Activated CD8-positive, alpha-beta memory T cell treated with anti-CD3 and anti-CD28 coated beads for 4 hours (primary cell): ENCODE results near the gene KRTAP9-8.
"Not testable (repeated sequence)": the region's sequence is repeated elsewhere in the genome, so short reads cannot be mapped to it uniquely, and the experiment has no call there.

Source experiments
- DNase-seq, 2 donors: peaks; one replicate each; pipeline ENCODE4 v3.0.0-alpha.2; 2020; ENCODE audit warnings: low read depth in 2 of 2

Gene KRTAP9-8

DNA sequence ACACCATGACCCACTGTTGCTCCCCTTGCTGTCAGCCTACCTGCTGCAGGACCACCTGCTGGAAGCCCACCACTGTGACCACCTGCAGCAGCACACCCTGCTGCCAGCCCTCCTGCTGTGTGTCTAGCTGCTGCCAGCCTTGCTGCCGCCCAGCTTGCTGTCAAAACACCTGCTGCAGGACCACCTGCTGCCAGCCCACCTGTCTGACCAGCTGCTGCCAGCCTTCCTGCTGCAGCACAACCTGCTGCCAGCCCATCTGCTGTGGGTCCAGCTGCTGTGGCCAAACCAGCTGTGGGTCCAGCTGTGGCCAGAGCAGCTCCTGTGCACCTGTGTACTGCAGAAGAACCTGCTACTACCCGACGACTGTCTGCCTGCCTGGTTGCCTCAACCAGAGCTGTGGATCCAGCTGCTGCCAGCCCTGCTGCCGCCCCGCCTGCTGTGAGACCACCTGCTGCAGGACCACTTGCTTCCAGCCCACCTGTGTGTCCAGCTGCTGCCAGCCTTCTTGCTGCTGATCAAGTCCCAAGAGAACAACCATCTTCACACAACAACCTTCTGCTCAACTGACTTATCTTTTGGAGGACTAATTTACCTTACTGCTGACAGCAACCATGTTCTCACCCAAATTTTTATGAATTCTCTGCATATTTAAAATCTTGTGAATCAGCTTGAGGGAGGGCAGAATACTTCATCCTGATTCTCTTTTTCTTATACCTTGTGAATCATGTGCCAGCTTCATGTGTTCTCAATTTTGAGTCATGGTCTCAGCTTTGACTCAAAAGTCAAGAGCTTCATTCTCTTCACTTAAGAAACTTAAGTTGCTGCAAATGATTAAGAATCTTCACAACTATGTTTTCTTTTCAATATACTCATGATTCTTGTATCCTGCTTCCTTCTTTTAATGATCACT is 17.8 kb downstream of the KRTAP9-8 start, which contains the start of gene KRTAP9-9:
KRTAP9-9 (plus strand) TSS at position 4 of the 910 bp plus-strand sequence.
- not testable (repeated sequence) for DNase-seq

DNA sequence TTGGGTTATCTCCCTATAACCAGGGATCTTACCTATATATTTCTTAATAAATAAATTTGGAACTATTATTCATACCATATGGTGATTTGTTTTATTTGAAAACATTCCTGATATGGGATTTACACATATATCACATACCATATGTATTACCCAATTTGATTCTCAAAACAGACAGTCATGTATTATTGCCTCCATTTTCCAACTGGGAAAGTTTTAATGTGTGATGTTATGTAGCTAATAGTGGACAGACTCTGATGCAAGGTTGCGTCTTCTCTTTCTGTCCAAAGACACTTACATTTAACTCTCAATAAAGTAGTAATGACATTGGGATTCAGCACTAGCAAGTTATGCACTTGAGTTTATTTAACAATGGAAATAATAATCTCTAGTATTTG is 18.5 kb downstream of the KRTAP9-8 start:
- DNase-seq: no peak

DNA sequence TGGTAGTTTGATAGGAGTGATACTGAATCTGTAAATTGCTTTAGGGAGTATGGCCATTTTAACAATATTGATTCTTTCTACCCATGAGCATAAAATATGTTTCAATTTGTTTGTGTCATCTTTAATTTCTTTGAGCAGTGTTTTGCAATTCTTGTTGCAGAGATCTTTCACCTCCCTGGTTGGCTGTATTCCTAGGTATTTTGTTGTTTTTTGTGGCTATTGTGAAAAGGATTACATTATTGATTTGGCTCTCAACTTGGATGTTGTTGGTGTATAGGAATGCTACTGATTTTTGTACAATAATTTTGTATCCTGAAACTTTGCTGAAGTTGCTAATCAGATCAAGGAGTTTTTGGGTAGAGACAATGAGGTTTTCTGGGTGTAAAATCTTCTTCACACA is 20.6 kb downstream of the KRTAP9-8 start:
- DNase-seq: no peak

DNA sequence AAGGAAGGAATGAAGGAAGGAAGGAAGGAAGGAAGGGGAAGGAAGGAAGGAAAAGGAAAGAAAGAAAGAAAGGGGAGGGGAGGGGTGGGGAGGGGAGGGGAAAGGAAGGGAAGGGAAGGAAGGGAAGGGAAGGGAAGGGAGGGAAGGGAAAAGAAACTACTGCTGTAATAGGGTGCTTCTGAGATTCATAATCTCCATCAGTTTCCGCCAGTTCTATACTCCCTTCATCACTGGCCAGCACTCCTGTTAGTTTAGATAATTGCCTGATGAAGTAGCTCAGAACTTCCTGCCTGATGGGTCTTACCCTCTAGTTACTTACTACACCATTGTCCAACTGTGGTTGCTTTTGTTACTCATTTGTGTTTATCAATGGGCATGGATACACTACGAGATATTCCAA is 25.4 kb downstream of the KRTAP9-8 start:
- no peak for DNase-seq

DNA sequence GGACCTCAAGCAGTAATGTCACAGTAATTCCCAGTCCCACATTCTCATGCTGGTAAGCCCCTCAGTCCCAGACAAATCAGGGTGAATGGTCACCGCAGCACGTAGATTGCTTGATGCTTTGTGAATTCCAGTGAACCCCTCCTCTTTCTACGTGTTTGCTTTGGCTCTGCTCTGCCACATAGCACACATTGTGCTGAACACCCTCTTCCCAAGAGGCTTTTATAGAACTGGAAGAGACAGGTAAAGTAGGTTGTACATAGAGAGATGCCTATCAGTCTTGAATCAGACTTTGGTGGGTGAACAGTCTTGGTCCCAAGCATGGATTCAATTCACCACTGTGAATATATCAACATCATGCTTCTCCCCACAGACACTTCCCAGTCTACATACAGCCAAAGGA is 26.8 kb downstream of the KRTAP9-8 start:
- DNase-seq: no peak

DNA sequence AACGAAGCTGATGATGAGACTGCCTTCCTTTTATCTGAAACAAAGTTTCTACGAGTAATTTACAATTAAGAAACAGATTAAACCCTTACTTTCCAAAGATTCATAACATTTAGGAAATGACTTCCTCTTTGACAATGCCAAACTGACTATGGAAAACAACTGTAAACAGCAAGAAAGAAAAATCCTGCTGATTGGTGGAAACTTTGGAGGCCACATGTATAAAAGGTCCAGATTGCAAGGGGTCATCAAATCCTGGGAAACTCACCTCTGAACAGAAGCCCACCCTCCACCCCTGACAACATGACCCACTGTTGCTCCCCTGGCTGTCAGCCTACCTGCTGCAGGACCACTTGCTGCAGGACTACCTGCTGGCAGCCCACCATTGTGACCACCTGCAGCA is 27.3 kb downstream of the KRTAP9-8 start, which contains the start of gene KRTAP9-6:
KRTAP9-6 (plus strand) TSS at position 301 of the 400 bp plus-strand sequence; CDS start at position 301, 0 bp downstream.
- no peak for DNase-seq

DNA sequence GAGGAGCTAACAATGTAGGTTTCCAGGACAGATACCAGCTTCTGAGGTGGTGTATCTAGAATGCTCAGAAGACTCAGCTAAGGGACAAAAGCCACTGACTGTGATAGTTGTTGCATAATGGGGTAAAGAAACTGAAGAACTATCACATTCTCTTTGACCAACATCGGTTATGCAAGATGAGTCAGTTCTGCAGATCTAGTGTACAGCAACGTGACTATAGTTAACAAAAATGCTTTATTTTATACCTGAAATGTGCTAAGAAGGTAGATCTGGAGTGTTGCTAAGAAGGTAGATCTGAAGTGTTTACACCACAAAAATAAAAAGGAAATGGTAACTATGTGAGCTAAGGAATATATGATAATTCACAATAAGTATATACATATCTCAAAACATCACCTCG is 29.9 kb downstream of the KRTAP9-8 start:
- no peak for DNase-seq

DNA sequence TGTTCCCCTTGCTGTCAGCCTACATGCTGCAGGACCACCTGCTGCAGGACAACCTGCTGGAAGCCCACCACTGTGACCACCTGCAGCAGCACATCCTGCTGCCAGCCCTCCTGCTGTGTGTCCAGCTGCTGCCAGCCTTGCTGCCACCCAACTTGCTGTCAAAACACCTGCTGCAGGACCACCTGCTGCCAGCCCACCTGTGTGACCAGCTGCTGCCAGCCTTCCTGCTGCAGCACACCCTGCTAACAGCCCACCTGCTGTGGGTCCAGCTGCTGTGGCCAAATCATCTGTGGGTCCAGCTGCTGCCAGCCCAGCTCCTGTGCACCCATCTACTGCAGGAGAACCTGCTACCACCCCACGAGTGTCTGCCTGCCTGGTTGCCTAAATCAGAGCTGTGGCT is 33.5 kb downstream of the KRTAP9-8 start:
- DNase-seq: not testable (repeated sequence)

DNA sequence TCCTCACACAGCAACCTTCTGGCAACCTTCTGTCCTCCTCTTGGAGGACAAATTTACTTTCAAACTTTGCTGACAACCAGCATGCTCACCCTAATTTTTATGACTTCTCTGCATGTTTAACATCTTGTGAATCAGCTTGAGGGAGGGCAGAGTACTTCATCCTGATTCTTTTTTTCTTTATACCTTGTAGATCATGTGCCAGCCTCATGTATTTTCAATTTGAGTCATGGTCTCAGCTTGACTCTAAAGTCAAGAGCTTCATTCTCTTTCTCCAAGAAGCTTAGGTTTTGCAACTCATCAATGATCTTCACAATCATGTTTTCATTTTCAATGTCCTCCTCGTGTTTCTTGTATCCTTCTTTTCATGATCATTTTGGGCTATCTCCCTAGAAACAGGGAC is 34.1 kb downstream of the KRTAP9-8 start:
- DNase-seq: no peak

DNA sequence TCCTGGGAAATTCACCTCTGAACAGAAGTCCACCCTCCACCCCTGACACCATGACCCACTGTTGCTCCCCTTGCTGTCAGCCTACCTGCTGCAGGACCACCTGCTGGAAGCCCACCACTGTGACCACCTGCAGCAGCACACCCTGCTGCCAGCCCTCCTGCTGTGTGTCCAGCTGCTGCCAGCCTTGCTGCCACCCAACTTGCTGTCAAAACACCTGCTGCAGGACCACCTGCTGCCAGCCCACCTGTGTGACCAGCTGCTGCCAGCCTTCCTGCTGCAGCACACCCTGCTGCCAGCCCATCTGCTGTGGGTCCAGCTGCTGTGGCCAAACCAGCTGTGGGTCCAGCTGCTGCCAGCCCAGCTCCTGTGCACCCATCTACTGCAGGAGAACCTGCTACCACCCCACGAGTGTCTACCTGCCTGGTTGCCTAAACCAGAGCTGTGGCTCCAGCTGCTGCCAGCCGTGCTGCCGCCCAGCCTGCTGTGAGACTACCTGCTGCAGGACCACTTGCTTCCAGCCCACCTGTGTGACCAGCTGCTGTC is 37.9 kb downstream of the KRTAP9-8 start, which contains the start of gene KRTAP9-7:
KRTAP9-7 (plus strand) TSS at position 51 of the 543 bp plus-strand sequence; CDS start at position 51, 0 bp downstream.
- DNase-seq: not testable (repeated sequence)

DNA sequence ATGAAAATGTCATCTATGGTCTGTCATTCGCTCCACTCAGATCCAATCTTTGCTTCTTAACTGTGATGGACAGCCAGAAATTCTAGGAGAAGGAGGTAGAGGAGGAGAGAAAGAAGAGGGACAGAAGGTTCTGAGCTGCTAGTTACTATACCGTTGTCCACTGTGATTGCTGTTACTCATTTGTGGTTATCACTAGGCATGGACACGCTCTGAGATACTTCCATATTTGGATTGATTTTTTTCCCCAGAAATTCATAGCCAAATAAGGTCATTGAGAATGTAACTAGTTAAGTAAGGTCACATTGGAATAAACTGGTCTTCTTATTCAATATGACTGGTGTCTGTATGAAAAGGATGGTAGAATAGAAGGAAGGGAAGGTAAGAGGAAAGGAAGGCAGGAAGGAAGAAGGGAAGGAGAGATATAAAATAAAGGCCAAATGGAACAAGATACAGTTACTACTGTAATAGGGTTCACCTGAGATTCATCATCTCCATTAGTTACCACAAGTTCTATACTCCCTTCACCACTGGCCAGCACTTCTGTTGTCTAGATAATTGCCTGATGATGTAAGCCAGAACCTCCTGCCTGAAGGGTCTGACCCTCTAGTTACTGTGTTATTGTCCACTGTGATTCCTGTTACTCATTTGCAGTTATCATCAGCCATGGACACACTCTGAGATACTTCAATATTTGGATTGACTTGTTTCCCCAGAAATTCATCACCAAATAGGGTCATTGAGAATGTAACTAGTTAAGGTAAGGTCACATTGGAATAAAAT is 40.6 kb downstream of the KRTAP9-8 start:
- no peak for DNase-seq

DNA sequence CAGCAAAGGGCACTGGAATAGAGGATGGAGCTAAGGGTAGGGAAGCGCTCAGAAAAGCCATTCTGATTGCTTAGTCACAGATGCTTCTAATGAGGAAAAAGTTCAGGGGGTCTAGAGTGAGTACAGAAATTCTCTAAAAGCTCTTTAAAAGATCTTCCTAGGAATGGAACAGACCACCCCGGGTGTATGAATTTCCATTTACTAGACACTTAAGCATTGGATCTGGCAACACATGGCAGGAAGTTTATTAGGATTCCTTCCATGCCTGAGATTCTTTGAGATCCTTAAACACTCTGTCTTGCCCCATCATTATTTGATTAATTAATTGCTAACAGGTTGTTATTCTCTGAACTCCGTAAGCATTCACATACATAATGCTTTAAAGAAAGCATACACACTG is 46.2 kb downstream of the KRTAP9-8 start:
- DNase-seq: no peak

DNA sequence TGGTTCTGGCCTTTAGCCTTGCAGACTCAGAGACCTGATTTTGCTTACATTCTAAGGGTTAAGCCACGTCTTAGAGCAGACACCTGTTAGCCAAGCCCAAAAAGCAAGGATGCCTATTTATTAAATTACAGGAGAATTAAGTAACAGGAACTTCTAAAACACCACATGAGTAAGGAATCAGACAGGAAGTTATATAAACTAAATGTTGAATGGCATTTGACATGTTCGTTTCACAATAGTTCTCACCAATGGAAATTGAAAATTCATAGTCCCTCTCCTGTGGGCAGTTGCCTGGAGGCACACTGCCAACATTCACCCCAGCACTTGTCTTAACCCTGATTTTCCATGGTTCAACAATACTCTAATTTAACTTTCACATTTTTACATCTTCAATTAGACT is 46.7 kb downstream of the KRTAP9-8 start:
- DNase-seq: no peak

DNA sequence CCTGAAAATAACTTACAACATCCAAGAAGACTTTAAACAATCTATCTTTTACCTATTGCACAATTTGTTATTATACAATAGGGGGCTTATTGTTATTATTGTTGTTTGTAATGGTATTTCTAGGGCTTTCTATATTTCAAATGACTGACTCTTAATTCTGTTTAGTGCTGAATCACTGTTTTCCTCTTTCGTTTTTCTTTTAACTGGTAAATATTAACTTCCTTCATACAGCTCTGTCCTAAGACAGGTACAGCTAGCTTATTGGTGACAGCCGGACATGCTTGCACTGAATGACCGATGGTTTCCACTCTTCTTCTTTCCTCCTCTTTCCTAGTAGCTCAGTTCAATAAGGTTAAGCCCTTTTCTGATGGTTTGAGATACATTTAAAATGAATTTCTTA is 49.3 kb downstream of the KRTAP9-8 start:
- DNase-seq: no peak
